HG02840 (cell line): ENCODE data around the gene PHYKPL.

Experiments used
- ATAC-seq: cut with Tn5 transposase; IDR thresholded peaks from one replicate; pipeline ENCODE4 v1.9.1; 2021; ENCODE audit warnings: mild to moderate bottlenecking, moderate library complexity, moderate number of reproducible peaks; ENCODE audit not compliant: unreplicated experiment, low FRiP score

PHYKPL gene

DNA sequence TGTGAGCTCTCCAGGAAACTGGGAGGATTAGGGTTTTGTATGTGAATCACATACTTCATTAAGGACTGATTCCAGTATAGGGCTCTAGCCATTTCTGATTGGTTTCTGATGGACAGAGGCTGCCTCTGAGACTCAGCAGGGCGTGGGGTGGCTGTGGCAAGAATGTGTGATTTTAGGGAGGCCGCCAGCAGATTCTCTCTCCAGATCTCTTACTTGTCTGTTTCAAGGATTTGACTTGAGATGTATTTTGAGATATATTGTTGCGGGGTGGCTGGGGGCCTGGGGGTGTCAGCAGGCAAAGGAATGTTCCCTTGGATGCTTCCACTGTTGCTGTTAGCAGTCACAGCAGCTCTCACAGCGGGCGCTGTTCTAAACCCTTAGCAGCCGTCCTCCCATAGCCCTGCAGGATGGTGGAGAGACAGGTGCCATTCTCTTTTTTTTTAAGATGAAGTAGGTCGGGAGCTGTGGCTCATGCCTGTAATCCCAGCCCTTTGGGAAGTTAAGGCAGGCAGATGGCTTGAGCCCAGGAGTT, 36.3 kb downstream of the PHYKPL start:
- no peak for ATAC-seq

DNA sequence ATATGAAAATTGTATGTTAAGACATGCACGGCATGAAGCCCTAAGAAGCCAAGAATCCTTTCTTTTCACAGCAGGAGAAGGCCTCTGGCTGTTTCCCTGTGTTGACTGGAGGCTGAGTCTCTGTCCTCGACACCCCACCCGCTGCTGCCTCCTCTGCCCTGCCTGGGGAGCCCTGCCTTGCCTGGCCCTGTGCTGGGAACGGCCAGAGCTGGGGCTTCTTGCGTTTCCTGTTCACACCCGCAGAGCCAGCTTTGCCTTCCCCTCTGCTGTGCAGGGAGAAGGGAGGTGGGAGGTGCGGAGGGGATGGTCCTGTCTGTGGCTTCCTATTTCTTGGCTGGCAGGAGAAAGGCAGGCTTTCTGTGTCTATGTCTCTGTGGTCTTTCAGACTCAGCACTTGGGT, 38.6 kb downstream of the PHYKPL start:
- ATAC-seq: no peak

DNA sequence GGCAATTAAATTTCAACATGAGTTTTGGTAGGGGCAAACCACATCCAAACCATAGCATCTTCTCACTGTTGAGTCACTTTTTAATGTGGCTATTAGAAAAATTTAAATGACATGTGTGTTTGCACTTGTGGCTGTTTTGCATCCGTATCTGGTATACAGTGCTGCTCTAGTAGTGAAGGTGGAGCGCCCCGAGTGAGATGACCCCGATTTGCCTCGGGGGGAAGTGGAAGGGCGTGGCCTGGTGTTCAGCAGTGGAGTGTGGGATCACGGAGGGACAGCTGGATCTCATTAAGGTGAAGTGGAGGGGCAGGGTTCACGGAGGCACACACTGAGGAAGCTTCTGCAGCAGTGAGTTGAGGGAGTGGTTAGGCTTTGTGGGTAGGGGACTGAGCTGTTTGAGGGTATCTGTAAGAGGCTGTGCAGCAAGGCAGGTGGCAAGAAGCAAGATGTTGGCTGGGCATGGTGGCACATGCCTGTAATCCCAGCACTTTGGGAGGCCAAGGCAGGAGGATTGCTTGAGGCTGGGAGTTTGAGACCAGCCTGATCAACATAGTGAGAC, 39.3 kb downstream of the PHYKPL start:
- no peak for ATAC-seq

DNA sequence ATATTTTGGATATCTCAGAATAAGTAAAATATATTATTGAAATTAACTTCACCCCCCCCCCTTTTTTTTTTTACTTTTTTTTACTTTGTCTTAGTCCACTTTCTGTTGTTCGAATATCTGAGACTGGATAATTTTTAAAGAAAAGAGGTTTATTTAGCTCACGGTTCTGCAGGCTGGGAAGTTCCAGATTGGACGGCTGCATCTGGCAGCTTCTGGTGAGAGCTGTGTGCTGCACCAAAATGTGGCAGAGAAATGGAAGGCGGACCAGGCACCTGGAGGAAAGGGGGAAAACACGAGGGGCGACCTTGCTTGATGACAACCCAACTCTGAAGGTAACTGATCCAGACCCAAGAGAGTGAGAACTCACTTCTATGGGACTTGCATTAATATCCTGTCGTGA, 39.8 kb downstream of the PHYKPL start:
- ATAC-seq: no peak

DNA sequence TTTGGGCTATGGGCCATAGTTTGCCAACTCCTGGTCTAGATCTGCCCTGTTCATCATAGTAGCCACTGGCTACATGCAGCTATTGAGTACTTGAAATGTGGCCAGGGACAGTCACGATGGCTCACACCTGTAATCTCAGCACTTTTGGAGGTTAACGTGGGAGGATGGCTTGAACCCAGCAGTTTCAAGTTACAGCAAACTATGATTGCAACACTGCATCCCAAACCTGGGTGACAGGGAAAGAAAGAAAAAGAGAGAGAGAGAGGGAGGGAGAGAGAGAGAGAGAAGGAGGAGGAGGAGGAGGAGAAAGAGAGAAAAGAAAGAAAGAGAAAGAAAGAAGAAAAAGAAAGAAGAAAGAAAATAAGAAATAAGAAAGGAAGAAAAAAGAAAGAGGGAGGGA, 40.4 kb downstream of the PHYKPL start:
- no peak for ATAC-seq

- ATAC-seq: no peak
These were observed 40.9 kb downstream of the PHYKPL start for GRCh38 chr5:178191661-178192060.

DNA sequence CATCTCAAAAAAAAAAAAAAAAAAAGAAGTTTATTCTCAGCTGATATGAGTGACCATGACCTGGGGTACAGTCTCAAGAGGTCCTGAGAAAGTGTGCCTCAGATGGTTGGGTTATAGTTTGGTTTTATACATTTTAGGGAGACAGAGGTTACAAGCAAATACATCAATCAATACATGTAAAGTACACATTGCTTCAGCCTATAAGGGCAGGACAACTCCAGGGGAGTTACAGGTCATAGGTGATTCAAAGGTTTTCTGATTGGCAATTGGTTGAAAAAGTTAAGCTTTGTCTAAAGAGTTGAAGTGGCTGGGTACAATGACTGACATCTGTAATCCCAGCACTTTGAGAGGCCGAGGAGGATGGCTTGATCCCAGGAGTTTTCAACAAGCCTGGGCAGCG, 43.2 kb downstream of the PHYKPL start:
- no peak for ATAC-seq

DNA sequence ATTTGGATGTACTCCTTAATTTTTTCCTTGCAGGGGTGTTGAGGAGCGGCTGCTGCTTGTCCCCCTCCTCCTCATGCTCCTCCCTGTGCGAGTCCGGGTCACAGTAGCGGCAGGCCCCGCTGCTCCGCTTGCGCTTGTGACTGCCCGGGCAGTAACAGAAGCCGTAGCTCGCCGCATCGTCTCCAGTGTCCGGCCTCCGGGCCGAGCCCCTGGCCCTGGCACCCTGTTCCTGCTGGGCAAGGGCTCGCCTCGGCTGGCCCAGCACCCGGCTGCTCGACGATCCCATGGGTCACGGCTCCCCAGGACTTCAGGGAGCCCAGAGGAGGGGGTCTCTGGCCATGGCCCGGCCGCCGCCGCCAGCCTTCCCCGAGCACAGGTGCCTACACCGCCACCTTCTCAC, 45.6 kb downstream of the PHYKPL start, which contains the start of gene GMCL2:
GMCL2 (minus strand) TSS at position 358 of the 400 bp plus-strand sequence; CDS start at position 286, 72 bp downstream.
- no peak for ATAC-seq

DNA sequence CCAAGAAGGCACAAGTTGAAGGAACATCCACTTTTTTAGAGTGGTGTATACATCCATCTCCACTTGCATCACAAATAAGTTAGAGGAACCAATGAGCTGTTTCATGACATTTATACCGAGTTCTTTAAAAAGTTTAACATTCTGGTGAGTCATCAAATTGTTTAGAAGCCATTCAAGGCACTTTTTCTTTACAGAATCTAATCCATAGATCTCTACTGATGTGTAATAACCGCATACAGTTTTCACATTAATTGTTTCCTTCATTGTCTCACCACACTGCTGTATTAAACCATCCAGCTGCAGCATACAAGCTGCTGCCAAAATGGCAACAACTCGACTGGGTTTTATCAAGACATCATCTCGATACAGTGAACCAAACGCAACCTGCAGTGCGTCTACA, 46.2 kb downstream of the PHYKPL start:
- ATAC-seq: no peak

- no peak for ATAC-seq
These were observed 50.3 kb downstream of the PHYKPL start for GRCh38 chr5:178182158-178182876.

DNA sequence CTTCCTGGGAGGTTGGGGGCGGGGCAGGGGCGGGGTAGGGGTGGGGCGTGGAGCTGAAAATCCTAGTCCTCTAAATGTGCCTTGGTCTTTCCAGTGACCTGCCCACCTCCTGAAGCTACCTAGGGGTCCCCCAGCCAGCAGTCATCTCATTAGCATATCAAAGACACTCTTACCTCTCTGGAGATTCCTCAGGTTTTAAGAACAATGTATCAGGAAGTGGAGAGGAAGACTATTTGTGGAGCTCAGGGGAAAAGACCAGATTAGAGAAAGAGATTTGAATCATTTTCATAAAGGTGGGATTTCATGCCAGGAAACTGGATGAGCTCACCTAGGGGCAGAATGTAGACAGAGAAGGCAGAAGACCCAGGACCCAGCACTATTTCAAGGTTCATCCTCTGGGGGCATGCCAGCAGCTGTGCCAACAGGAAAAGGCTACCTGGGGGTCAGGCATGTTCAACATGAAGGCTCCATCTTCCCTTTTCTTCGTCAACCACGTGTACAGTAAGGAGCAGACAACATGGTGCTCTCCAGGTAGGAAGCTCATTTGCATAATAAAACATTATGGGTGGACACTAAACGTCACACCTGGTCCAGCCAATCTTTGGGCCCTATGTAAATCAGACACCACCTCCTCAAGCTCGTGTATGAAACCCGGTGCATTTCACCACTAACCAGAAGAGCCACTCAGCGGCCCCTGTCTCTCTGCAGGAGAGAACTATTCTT, 52.3 kb downstream of the PHYKPL start:
- ATAC-seq: no peak

DNA sequence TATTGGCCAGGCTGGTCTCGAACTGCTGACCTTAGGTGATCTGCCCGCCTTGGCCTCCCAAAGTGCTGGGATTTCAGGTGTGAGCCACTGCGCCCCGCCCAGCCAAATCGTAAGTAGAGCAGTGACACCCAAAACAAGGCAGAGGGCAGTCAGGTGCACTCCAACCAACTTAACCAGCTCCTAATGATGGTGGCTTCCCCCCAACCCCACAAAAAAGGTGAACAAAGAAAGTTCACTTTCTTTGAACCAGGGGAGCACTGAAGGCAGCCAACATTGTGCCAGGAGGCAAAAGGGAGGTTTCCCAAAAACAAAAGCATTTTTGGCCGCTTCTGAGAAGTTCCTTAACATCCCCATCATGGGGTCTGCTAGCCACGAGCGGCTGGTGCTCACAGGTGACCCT, 55.0 kb downstream of the PHYKPL start:
- ATAC-seq: no peak

- ATAC-seq: no peak
These were observed 55.8 kb downstream of the PHYKPL start for GRCh38 chr5:178176791-178177190.

DNA sequence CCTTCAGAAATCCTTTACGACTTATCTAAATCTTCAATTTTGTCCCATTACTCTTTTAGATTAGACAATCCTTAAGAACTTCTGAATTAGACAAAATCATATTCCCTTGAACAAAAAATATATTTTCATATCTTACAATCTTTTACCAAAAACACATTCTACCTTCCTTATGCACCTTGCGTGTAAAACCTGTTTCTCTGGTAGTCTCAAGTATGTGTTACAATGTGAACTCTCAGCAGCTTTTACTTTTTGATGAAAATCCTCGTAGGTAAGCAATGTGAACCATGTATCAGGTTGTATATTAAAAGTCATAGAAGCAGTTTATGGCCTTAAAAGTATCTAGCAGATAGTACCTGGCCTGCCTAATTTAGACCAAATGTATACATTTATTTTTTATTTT, 58.1 kb downstream of the PHYKPL start:
- ATAC-seq: no peak

DNA sequence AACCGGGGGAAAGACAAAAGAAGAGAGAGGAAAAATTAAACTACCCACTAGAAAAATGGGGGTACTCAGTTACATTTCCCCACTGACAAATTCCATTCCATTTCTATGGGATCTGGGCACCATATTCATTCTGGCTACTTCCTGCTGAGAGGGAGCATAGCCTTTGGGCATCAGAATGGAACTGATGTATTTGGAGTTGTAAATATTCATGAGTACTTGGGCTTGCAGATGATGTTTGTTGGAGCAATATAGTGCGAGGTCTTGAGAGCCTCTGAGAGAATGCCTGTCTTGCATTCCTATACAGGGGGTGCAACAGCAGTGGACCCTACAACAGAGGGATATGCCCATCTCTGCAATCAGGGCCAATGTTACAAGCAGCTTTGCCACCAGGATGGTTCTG, 62.1 kb downstream of the PHYKPL start:
- ATAC-seq: no peak

- ATAC-seq: no peak
These were observed 67.0 kb downstream of the PHYKPL start for GRCh38 chr5:178165581-178165980.

GRCh38 chr5:178163772-178164735, 68.5 kb downstream of the PHYKPL start:
- ATAC-seq: peak; percentile 80

- ATAC-seq: no peak
These were observed 70.1 kb downstream of the PHYKPL start for GRCh38 chr5:178162481-178162880.

DNA sequence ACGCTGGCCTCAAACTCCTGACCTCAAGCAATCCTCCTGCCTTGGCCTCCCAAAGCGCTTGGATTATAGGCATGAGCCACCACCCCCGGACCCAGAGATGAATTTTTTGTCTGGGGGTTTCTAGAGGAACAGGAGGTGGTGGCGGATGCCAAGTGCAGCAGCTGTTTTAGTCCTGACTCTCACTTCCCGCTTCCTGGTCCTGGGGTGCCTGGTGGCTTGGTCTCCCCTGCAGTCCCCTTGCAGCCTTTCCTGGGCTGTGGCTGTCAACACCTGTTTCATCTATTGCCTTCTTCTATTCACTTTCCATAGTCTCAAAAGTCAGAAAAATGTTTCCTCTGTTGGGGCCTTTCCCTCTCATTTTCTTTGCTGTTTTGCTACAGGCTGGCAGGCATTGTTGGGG, 72.4 kb downstream of the PHYKPL start:
- ATAC-seq: no peak
